ENCODE measurements around the gene IL36B. TPM values are rescaled to one million over a fixed set of nuclear protein-coding genes. Genes with fewer than 3 reads are reported as not detected.

IL36B gene
- total RNA-seq, 2 experiments from 2014 or later = not detected

DNA sequence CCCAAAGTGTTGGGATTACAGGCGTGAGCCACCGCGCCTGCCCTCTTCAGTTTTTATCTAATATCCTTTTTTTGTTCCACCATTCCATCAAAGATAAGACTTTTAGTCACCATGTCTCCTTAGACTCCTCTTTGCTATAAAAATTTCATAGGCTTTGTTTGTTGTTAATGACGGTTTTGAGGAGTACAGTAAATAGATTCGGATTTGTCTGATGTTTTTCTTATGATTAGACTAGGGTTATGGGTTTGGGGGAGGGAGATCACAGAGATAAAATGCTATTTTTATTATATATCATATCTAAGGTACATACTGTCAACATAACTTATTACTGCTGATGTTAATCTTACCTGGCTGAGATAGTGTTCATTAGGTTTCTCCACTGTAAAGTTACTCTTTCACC lies 6.2 kb downstream of the IL36B start:
- H3K27me3 Mint-ChIP-seq = no peaks in the 10 kb centered on the region
- H3K4me3 Mint-ChIP-seq = no peak overlapping the region
- DNase-seq = no peak
- no peaks in the 10 kb centered on the region for H3K4me1 Mint-ChIP-seq
- no peak overlapping the region for H3K27ac Mint-ChIP-seq
- H3K9me3 Mint-ChIP-seq = no peaks in the 10 kb centered on the region
- H3K36me3 Mint-ChIP-seq = no peaks in the 10 kb centered on the region

DNA sequence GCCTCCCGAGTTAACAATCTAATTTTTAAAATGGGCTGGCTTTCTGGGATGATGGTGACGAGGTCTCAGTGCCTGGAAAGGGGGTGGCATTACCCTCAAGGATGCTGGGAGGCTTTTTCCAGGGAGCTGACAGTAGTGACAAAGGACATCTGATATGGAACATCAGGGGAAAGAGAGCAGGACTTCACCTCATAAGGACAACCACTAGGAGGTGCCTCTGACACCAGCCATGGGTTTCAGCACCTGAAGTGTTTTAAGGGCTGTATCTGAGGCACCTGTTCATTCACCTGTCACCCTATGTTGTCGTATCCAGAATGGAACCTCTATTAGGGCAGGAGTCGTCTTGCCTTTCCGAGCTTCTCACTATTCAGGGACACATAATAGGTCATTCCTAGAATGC lies 10.8 kb downstream of the IL36B start:
- Mint-ChIP-seq H3K27ac (no peak overlapping the region), H3K4me1 (peaks cover 1% of the 10 kb centered on the region), H3K9me3 (no peaks in the 10 kb centered on the region), H3K36me3 (no peaks in the 10 kb centered on the region), H3K4me3 (no peak overlapping the region), H3K27me3 (no peaks in the 10 kb centered on the region)
- no peak for DNase-seq

DNA sequence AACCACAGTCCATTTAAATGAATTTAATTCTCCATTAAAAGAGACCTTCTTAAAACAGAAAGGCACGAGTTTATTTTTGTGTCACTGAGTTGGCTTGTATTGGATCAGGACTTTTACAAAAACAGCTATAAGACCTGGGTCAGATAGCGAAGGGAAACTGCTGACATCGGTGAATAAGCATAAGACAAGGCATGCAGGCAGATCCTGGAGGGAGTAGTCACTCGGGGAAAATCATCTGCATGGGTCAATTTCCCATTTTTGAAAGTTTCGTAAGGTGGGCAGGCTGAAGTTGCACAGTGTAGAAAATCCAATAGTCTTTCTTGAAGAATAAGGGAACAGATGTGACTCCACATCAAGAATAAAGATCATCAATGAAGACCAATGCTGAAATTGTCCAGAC lies 12.9 kb downstream of the IL36B start:
- H3K9me3 Mint-ChIP-seq = no peaks in the 10 kb centered on the region
- DNase-seq = no peak
- no peaks in the 10 kb centered on the region for H3K36me3 Mint-ChIP-seq
- H3K27me3 Mint-ChIP-seq = no peaks in the 10 kb centered on the region
- no peak overlapping the region for H3K4me3 Mint-ChIP-seq
- no peak overlapping the region for H3K27ac Mint-ChIP-seq
- peaks cover 1% of the 10 kb centered on the region for H3K4me1 Mint-ChIP-seq

DNA sequence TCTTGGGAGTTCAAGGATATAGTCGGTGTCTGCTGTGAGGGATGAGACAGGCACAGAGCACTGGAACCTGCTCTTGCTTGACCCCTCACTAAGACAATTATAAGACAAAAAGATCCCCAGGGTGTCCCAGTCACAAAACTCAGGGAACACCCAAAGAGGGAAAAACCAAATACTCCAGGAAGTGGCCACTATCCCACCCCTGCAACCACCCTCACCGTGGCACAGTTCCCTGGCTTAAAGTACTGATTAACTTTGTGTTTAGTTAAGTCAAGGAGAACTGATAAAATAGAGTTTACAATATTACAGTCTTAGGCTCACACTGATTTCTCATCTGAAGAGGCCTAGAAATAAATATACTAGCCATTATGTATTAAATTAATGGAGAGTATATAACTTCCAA lies 13.5 kb downstream of the IL36B start:
- Mint-ChIP-seq H3K36me3 (no peaks in the 10 kb centered on the region), H3K4me3 (no peak overlapping the region), H3K27me3 (no peaks in the 10 kb centered on the region), H3K9me3 (no peaks in the 10 kb centered on the region), H3K27ac (no peak overlapping the region), H3K4me1 (peaks cover 1% of the 10 kb centered on the region)
- DNase-seq = no peak

DNA sequence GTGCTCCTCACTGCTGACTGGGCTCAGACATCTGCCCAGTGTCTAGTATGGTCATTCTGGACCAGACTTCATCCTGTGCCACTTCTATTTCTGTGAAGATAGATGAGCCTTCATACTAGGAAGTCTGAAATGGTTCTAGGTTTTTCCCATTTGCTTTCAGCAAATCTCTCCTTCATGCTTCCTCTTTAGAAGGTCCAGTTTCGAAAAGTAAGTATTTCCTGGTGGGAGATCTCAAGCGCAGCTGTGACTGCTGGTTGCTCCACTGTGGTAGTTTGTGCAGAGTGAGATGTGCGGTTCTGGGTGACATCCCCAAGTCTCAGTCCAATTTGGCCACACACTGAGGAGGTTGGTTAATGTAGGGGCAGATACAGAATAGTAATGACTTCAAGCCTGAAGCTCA lies 14.4 kb downstream of the IL36B start:
- DNase-seq = no peak
- Mint-ChIP-seq H3K36me3 (no peaks in the 10 kb centered on the region), H3K4me3 (no peak overlapping the region), H3K27ac (no peak overlapping the region), H3K27me3 (no peaks in the 10 kb centered on the region), H3K4me1 (peaks cover 1% of the 10 kb centered on the region), H3K9me3 (no peaks in the 10 kb centered on the region)

DNA sequence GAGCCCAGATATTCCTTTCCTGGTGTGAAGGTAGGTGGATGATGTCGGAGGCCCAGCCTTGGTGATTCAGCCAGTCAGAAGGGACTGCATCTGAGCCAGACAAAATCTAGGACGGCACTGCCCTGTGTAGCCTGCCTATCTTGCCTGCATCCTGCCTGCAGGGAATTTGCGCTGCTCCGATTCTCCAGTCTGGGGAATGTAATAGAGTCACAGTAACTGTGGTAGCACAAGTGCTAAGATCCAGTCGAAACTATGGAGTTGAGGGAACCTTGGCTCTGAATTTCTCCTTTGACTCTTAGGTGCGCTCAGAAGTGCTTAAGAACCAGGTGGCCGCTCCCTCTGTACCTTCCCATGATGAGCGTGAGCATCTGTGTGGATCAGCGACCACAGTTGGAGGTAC lies 15.9 kb downstream of the IL36B start:
- no peaks in the 10 kb centered on the region for H3K9me3 Mint-ChIP-seq
- no peaks in the 10 kb centered on the region for H3K36me3 Mint-ChIP-seq
- DNase-seq = no peak
- no peaks in the 10 kb centered on the region for H3K27me3 Mint-ChIP-seq
- H3K27ac Mint-ChIP-seq = no peak overlapping the region
- no peak overlapping the region for H3K4me3 Mint-ChIP-seq
- H3K4me1 Mint-ChIP-seq = peaks cover 1% of the 10 kb centered on the region

DNA sequence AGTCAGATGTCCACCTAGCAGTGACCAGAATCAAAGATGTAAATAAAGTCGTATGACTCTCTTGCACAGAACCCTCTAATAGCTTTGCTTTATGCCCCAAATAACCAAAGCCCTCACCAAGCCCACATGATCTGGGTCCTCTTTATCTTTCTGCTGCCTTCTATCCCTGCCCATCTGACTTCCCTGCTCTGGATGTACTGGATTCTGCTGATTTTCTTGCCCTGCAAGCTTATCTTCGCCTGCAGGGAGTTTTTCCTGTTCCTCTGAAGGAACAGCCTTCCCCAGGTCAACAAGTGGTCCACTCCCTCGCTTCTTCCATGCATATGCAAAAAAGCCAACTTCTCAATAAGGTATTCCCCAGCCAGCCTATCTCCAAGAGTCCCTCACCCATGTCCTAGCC lies 18.7 kb downstream of the IL36B start:
- H3K9me3 Mint-ChIP-seq = no peaks in the 10 kb centered on the region
- H3K27ac Mint-ChIP-seq = no peak overlapping the region
- H3K4me3 Mint-ChIP-seq = no peak overlapping the region
- no peaks in the 10 kb centered on the region for H3K27me3 Mint-ChIP-seq
- no peaks in the 10 kb centered on the region for H3K36me3 Mint-ChIP-seq
- no peak for DNase-seq
- no peaks in the 10 kb centered on the region for H3K4me1 Mint-ChIP-seq

DNA sequence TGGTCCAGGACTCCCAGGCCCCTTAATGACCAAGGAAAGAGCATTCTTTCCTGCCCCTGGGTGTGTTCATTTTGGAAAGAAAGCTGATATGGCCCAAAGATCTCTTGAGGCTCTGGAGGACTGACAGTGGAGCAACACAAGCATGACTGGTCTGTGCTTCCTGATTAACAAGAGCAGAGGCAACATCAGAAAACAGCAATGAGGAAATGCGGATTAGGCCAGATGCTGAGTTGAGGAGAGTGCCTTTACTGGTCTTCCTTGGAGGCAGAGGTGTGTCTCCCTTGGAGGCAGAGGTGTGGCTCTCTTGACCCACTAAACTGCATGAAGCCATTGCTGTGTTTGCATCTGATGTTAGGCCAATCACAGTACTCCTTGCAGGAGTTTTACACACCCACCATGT lies 19.9 kb downstream of the IL36B start:
- no peaks in the 10 kb centered on the region for H3K36me3 Mint-ChIP-seq
- no peaks in the 10 kb centered on the region for H3K27me3 Mint-ChIP-seq
- no peaks in the 10 kb centered on the region for H3K9me3 Mint-ChIP-seq
- H3K27ac Mint-ChIP-seq = no peak overlapping the region
- no peaks in the 10 kb centered on the region for H3K4me1 Mint-ChIP-seq
- no peak overlapping the region for H3K4me3 Mint-ChIP-seq
- no peak for DNase-seq

DNA sequence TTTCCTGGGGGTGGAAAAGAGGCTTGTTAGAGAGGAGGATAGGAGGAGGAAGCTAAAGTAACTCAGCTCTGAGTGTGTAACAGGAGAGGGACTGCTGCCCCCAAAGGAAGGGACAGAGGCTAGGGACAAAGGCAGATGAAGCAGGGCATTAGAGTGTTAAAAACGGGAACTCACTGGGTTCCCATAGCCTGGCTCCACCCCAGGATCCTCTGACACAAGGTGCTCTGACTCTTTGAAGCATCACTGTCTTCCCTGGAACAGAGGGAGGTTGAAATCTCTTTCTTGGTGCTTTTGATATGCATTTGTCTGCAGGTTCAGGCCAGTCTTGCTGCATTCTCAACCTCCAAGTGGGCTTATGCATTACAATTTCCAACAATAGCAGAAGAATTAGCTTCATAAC lies 24.6 kb downstream of the IL36B start:
- H3K4me1 Mint-ChIP-seq = no peaks in the 10 kb centered on the region
- H3K36me3 Mint-ChIP-seq = no peaks in the 10 kb centered on the region
- no peaks in the 10 kb centered on the region for H3K9me3 Mint-ChIP-seq
- H3K27me3 Mint-ChIP-seq = no peaks in the 10 kb centered on the region
- H3K27ac Mint-ChIP-seq = no peak overlapping the region
- no peak overlapping the region for H3K4me3 Mint-ChIP-seq
- no peak for DNase-seq

DNA sequence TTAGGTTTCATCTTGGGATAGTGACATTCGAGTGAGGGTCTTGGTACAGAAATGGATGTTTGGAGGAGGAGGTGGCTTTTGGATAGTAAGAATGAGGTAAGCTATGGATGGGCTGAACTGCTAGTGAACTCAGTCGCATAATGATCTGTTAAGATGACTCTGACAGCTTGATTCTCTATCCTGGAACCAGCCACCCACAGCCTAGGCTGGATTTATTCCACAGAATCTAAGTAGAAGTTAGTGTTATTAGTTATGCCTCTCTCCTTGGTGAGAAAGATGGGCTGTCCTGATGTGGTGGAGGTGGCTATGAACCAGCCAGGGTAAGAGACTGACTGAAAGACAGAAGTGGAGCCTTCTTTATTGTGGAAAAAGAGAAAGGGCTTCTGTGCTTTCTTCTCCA lies 25.0 kb downstream of the IL36B start:
- Mint-ChIP-seq H3K4me3 (no peak overlapping the region), H3K4me1 (no peaks in the 10 kb centered on the region), H3K36me3 (no peaks in the 10 kb centered on the region), H3K27ac (no peak overlapping the region), H3K9me3 (no peaks in the 10 kb centered on the region), H3K27me3 (no peaks in the 10 kb centered on the region)
- DNase-seq = no peak

DNA sequence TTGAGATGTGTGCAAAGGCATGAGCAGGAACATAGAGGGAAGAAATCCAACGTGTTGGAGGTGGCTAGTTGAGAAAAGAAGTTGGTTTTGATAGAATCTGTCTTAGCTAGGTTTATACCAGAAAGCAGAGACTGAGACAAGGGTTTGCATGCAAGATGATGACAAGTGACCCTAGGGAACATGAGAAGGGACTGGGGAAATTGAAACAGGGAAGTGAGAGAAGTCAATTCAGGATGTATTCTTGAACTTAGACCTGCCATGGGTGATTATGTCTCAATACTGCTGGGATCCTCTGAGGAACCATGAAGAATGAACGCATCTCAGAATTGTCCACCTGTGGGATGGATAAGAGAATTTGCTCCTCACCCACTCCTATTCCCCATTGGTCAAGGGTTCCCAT lies 26.9 kb downstream of the IL36B start:
- Mint-ChIP-seq H3K4me1 (no peaks in the 10 kb centered on the region), H3K27ac (no peak overlapping the region), H3K4me3 (no peak overlapping the region), H3K36me3 (no peaks in the 10 kb centered on the region), H3K27me3 (no peaks in the 10 kb centered on the region), H3K9me3 (no peaks in the 10 kb centered on the region)
- no peak for DNase-seq

DNA sequence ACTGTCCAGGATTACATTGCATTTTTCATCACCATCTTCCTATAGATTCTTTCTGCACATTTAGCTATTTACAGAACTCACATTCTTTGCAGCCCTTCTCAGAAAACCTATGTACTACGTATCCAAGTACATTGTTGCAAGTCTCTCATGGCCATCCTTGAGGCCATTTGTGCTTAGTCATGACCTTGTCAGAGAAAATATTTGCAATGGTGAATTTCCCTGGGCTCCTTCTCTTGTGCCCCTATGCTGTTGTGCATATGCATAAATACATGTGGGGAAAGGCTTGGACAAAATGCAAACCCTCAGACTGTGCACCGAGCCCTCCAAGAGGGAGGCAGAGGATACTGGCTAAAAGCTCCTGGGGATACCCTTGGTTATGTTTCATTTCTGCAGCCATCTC lies 27.9 kb downstream of the IL36B start:
- H3K9me3 Mint-ChIP-seq = no peaks in the 10 kb centered on the region

DNA sequence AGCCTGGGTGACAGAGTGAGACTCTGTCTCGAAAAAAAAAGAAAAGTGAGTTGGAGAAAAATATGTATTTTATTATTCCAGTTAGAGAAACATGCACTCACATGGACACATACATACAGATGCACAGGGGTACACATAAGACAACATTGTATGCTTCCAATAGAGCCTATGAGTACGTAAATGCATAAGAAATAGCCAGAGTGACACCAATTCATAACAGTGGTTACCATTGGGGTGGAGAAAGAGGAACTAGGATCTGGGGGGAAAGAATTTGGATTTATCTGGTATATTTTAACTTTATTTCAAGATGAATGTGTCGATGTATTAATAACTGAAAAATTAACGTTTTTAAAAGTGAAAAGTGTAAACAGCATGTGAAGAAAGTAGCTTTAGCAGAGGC lies 31.4 kb downstream of the IL36B start:
- Mint-ChIP-seq H3K4me3 (no peak overlapping the region), H3K27ac (no peak overlapping the region), H3K36me3 (no peaks in the 10 kb centered on the region), H3K4me1 (peaks cover 3% of the 10 kb centered on the region), H3K9me3 (no peaks in the 10 kb centered on the region), H3K27me3 (no peaks in the 10 kb centered on the region)
- DNase-seq = no peak

More for the DNA sequence above, 27.9 kb downstream of the IL36B start:
- no peaks in the 10 kb centered on the region for H3K27me3 Mint-ChIP-seq
- H3K36me3 Mint-ChIP-seq = no peaks in the 10 kb centered on the region
- H3K4me1 Mint-ChIP-seq = no peaks in the 10 kb centered on the region
- DNase-seq = no peak
- no peak overlapping the region for H3K27ac Mint-ChIP-seq
- H3K4me3 Mint-ChIP-seq = no peak overlapping the region

DNA sequence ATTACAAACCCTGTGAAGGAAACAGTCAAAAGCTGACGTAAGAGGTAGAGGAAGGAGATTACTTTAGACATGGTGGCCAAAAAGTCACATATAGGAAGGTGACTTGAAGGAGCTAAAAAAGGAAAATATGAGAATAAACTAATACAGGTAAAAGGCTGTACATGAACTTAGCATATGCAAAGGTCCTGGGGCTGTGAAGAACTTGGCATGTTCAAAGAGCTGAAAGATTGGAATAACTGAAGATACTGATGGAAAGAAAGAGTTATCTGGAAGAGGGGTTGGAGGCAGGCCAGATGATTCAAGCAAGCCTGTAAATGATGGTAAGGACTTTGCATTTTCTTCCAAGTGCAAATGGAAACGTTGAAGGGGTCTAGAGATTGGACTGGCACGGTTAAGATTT lies 34.2 kb downstream of the IL36B start:
- Mint-ChIP-seq H3K27me3 (no peaks in the 10 kb centered on the region), H3K4me3 (no peak overlapping the region), H3K4me1 (peaks cover 8% of the 10 kb centered on the region), H3K9me3 (no peaks in the 10 kb centered on the region), H3K36me3 (no peaks in the 10 kb centered on the region), H3K27ac (no peak overlapping the region)
- DNase-seq = no peak

DNA sequence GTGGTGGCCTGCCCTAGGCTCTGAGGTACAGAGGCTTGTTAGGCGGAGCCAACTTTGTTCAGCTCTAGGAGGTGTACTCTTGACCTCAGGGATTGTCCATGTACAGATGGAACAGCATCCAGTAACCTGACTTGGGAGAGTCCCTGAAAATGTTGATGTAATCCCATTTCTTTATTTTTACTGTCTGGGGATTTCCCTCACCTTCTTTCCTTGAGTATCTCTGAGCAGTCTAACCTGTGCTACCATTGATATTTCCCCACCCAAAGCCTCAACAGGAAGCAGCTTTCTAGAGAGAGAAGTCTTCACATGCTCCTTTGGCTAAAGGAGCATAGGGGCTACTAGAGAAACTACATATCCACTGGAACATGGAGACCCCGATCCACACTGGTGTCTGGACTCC lies 37.0 kb downstream of the IL36B start:
- no peaks in the 10 kb centered on the region for H3K36me3 Mint-ChIP-seq
- peaks cover 4% of the 10 kb centered on the region for H3K9me3 Mint-ChIP-seq
- H3K27me3 Mint-ChIP-seq = no peaks in the 10 kb centered on the region
- no peak overlapping the region for H3K4me3 Mint-ChIP-seq
- H3K27ac Mint-ChIP-seq = no peak overlapping the region
- no peak for DNase-seq
- H3K4me1 Mint-ChIP-seq = peaks cover 10% of the 10 kb centered on the region

DNA sequence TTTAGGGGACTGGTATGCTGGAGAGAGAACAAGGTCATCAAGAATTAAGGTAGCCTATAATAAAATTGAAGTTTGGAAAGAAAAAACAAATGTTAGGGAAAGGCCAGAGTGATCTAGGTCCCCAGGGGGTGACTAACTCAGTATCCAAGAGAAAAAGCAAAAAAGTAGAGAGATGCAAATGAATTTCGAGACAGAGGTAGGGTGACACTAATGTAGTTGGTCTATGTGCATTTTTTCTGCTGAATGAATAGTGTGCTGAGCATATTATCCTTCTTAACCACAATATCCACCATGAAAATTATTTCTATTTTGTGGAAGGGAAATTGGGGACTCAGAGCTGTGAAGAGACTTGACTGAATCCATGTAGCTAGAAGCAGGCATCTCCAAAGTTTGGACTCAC lies 37.6 kb downstream of the IL36B start:
- no peaks in the 10 kb centered on the region for H3K36me3 Mint-ChIP-seq
- no peak overlapping the region for H3K4me3 Mint-ChIP-seq
- DNase-seq = no peak
- no peaks in the 10 kb centered on the region for H3K27me3 Mint-ChIP-seq
- H3K9me3 Mint-ChIP-seq = peaks cover 4% of the 10 kb centered on the region
- no peak overlapping the region for H3K27ac Mint-ChIP-seq
- H3K4me1 Mint-ChIP-seq = peaks cover 12% of the 10 kb centered on the region

DNA sequence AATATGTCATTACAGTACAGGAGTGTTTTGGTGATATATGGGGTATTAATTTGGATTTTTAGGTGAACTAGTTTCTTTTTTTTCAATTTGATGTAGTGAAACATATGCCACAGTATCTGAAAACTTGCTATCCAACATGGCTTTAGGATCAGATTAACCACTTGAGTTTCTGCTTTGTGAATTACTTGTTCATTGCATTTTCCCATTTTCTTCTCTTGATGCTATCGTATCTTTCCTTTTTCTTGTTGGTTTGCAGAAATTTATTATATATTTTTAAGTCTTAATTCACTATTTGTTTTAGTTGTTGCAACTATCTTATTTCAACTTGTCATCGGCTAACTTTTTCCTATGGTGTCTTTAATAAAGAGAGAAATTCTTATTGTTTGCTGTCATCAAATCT lies 38.6 kb downstream of the IL36B start:
- peaks cover 4% of the 10 kb centered on the region for H3K9me3 Mint-ChIP-seq
- H3K27ac Mint-ChIP-seq = no peak overlapping the region
- H3K4me3 Mint-ChIP-seq = no peak overlapping the region
- H3K36me3 Mint-ChIP-seq = no peaks in the 10 kb centered on the region
- peaks cover 18% of the 10 kb centered on the region for H3K4me1 Mint-ChIP-seq
- DNase-seq = no peak
- no peaks in the 10 kb centered on the region for H3K27me3 Mint-ChIP-seq

Measured in activated naive CD8-positive, alpha-beta T cell treated with anti-CD3 and anti-CD28 coated beads for 36 hours (primary cell).